ENCODE data around the gene CIDEB. TPM values are rescaled to one million over a fixed set of nuclear protein-coding genes. Genes with fewer than 3 reads are reported as not detected.

Gene CIDEB
- total RNA-seq, 4 donors from 2014 or later, result 4.6 to 13.0 (median 9.5) TPM

GRCh38 chr14:24342889-24343288, 35.1 kb upstream of the CIDEB start:
- Histone ChIP-seq H3K4me1 (peaks cover 0 to 21% of the 10 kb centered on the region in 2 donors), H3K36me3 (no peaks in the 10 kb centered on the region), H3K27me3 (no peaks in the 10 kb centered on the region), H3K4me3 (replicated peaks in 1 of 3) (no peak overlapping the region), H3K9me3 (no peaks in the 10 kb centered on the region), H3K27ac (no peak overlapping the region)
- DNase-seq, result no peak
- intact Hi-C loops (cut with DNase I), result no loop called here
- no peak for TF ChIP-seq CTCF (IDR thresholded peaks at IDR 0.05)
- TF ChIP-seq POLR2A (IDR thresholded peaks at IDR 0.05), result no peak
- 92 to 93% methylated on average over 4 of the region's 4 CpGs for WGBS, 2 donors

DNA sequence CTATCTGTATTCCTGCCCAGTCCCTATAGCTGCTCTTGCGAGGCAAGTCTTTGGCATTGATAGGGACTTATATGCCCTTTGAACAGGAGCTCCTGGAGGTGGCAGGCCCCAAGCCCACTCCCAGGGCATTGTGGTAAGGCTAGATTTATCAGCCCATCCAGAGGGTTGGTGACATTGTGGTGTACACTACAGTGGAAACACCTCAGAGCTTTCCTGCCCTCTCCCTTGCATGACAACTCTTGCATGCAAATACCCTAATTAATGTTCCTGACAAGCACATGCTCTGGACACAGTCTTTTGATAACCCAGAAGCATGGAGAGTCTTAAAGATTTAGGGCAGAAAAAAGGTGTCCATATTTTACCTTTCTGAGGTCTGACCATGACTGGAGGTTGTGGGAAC, 32.8 kb upstream of the CIDEB start:
- WGBS, 2 donors, result 90 to 93% methylated on average over 1 of the region's 1 CpG
- H3K27ac ChIP-seq, result no peak overlapping the region
- H3K4me1 ChIP-seq, result peaks cover 0 to 43% of the 10 kb centered on the region in 2 donors
- no peaks in the 10 kb centered on the region for H3K27me3 ChIP-seq
- intact Hi-C loops (cut with DNase I), result no loop called here
- H3K36me3 ChIP-seq, result no peaks in the 10 kb centered on the region
- DNase-seq, result no peak
- no peak for TF ChIP-seq CTCF (IDR thresholded peaks at IDR 0.05)
- TF ChIP-seq POLR2A (IDR thresholded peaks at IDR 0.05), result no peak
- H3K4me3 ChIP-seq (replicated peaks in 1 of 3), result no peak overlapping the region
- H3K9me3 ChIP-seq, result no peaks in the 10 kb centered on the region

- H3K4me1 ChIP-seq, result peaks cover 1 to 53% of the 10 kb centered on the region in 2 donors
- H3K4me3 ChIP-seq (replicated peaks in 1 of 3), result peak within 1 kb of the TSS; percentile 19 to 61 (median 36)
- peak within 1 kb of the TSS in 2 of 3 donors; percentile 24 to 29 for H3K27ac ChIP-seq
- peak; percentile 70 to 75 for DNase-seq
- intact Hi-C loops (cut with DNase I), result no loop called here
- TF ChIP-seq CTCF (IDR thresholded peaks at IDR 0.05) (no peak), POLR2A (IDR thresholded peaks at IDR 0.05) (peak in 1 of 2 donors; percentile 48)
- no peaks in the 10 kb centered on the region for H3K9me3 ChIP-seq
- no peaks in the 10 kb centered on the region for H3K36me3 ChIP-seq
- 29 to 32% methylated on average over 23 to 48 of the region's 51 CpGs for WGBS, 2 donors
- no peaks in the 10 kb centered on the region for H3K27me3 ChIP-seq
These were observed 31.7 kb upstream of the CIDEB start, which contains the start of gene RIPK3 for GRCh38 chr14:24339284-24340151. Gene RIPK3, minus strand, starts transcription at chr14:24339991. Its CDS starts 165 bp downstream, at chr14:24339826.

GRCh38 chr14:24338843-24339242, 31.1 kb upstream of the CIDEB start:
- H3K27ac ChIP-seq, result peak overlapping the region in 1 of 3 donors; percentile 71

More at GRCh38 chr14:24338843-24339242, 31.1 kb upstream of the CIDEB start:
- intact Hi-C loops (cut with DNase I), result no loop called here
- TF ChIP-seq POLR2A (IDR thresholded peaks at IDR 0.05) (no peak), CTCF (IDR thresholded peaks at IDR 0.05) (no peak)
- H3K9me3 ChIP-seq, result no peaks in the 10 kb centered on the region
- 80 to 87% methylated on average over 8 to 13 of the region's 14 CpGs for WGBS, 2 donors
- no peaks in the 10 kb centered on the region for H3K27me3 ChIP-seq
- H3K36me3 ChIP-seq, result no peaks in the 10 kb centered on the region
- no peak for DNase-seq
- H3K4me3 ChIP-seq (replicated peaks in 1 of 3), result peak overlapping the region in 1 of 3 donors; percentile 36
- H3K4me1 ChIP-seq, result peaks cover 4 to 60% of the 10 kb centered on the region in 2 donors

Measured in thyroid gland (tissue), 4 donors.